GM18508 (cell line): Measurements from ENCODE around the gene EPHB1.

Experiments used
- ATAC-seq: cut with Tn5 transposase; IDR thresholded peaks from one replicate; pipeline ENCODE4 v1.9.1; 2021; ENCODE audit warnings: moderate number of reproducible peaks; ENCODE audit not compliant: insufficient read depth, unreplicated experiment

The EPHB1 gene

DNA sequence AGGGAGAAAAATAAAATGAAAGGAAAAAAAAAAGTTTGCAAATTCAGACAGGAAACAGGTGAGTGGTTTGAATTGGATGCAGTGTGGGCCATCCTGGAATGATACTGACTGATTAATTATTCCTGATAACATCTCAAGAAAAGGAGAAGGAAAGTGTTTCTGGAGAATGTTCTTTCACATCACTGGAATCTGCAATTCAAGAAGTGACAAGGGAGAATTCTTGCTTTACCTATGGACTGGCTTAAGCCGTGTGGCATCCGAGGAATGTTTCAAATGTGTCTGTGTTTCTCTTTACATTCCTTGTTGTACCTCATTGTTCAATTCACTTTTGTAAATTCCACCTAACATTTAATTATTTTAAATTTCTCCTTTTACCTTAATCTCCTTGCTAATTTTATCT lies 465.0 kb downstream of the EPHB1 start:
- no peak for ATAC-seq

DNA sequence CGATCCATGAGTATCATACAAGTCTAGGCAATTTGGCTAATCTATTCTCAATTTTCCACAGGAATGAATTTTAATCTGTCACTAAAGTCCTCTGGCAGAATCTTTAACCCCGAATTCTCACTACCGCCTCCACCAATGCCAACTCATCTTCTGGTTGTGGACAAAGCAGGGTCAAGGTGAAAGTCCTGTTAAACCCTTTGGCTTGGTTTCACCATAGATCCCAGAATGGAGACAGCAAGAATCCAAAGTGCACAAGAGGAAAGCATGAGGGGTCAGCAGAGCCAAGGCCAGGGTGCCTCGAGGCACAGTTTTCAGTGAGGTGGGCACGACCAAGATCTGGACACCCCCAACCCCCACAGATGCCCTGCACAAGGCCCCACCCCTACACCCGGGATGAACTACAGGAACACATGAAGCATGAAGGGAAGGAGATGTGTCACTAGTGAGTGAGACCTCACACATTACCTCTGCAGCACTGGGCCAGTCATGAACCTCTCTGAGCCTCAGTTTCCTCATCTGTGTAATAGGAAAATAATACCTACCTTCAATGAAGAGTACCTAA lies 466.2 kb downstream of the EPHB1 start:
- ATAC-seq, result no peak

DNA sequence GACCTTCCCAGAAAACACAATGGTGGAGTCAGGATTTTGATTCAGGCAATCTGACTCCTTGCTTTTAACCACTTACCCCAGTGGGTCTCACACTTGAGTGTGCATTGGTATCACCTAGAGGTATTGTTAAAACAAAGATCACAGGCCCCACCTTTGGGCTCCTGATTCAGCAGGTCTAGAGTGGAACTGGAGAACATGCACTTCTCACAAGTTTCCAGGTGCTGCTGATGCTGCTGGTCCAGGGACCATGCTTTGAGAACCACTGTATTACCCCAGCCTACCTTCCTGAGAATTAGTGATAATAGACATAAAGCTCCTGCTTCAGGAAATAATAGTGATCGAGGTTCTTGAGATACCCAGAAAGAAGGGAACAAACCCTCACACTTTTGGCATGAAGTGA lies 466.9 kb downstream of the EPHB1 start:
- no peak for ATAC-seq

DNA sequence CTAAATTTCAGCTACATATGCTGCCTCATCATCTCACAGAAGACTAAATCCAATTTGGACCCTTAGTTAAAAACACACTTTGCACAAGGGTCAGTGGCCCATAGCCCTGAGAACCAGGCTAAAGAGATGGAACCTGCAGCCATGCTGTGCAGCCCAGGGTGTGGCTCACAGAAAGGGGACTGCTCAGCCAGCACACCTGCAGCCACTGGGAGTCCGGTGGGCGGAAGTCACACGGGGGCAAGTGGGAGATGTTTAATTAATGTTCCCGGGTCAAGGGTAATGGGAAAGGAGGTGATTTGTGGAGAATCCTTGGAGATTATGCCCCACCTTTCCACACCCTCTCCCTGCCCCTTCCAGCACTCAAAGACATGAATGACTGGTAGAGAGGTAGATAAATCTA lies 467.4 kb downstream of the EPHB1 start:
- no peak for ATAC-seq

DNA sequence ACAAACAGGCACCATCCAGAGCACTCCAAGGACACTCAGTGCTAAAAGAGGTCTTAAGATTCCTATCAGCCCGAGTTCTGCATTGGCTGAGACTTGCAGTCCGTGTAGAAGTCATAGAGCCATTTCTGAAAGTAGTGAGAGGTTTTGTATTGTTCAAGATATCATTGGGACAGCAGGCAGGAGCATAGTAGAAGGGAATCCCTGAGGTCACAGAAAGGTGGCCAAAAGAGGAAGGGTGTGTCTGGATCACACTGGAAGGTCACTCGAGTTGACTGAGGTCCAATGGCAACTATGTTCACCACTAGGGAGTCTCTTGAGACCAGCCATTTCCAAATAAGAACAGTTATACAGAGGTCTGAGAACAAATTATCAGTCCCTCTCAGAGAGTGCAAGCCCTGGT lies 468.3 kb downstream of the EPHB1 start:
- ATAC-seq, result no peak

DNA sequence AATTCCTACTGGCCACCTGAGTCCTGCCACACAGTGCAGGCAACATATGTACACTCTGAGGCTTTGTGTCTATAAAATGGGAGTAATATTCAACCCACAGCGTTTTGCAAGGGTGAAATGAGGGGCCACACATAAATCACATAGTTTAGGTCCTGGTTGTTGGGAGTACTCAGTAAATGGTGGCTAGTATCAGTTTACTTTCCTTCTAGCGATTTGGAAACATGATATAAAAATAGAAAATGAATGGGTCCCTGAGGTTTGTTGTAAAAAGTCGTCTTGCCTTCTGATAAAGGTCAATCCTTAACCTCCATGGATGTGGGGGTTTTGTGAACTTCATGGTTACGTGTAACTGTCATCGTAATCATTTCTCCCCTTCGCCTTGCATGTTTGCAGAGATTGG lies 472.4 kb downstream of the EPHB1 start:
- ATAC-seq, result no peak

DNA sequence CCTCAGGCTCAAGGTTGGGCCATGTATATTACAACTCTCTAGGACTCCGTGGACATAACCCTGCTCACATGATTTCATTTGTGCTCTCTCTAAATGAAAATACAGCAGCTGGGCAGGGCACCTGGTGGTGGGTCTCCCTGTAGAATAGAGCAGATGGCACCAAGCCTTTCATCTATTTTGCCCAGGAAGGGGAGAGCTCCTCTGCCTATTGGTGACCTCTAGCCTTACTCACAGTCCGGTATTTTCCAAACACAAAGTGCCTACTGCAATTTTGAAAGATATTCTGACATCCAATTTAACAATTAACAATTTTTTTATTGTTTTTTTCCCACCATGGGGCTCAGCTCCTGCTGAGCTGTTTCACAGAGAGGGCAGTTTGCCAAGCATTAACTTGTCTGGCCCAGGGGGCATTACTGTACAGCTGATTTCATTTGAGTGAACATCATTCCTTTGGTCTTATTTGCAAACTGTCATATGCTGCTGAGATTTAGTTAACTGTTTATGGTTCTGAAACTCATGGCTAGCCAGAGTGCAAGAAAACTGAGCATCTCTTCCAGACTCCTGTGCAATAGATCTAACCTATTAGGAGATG lies 474.0 kb downstream of the EPHB1 start:
- no peak for ATAC-seq

DNA sequence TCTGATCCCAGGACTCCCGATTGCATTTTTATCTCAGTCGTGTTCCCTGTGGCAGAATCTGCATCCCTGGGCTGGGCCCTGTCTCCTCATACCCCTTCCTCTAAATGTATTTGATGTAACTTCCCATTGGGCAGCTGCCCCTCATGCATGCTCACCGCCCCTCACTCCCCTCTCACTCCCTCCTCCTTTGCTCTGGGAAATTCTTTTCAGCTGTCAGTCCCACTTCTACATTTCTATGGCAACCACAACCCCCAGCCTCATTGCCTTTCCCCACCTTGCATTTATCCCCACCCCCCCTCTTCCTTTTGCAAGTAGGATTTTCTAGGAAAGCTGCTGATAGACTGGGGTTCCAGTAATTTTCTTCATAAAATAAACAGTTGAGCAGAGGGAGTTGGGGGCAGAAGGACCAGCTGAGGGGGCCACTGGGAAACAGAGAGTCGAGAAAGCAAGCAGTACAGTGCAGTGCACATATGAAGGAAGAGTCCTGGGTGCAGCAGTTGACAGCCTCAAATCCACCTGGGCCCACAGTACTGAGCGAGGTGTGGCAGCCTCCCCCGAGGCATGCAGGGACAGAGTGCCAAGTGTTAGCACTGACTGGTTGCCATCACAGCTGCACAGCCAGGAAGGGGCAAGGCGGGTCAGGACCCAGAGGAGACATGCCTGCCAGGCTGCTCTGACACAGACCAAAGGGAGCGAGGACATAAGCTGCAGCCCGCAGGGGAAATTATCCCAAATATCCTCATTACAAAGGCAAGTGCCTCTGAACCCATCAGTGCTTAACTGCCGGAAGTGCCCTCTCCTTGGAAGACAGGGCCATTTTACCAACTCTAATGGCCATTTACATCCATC lies 476.3 kb downstream of the EPHB1 start:
- no peak for ATAC-seq

DNA sequence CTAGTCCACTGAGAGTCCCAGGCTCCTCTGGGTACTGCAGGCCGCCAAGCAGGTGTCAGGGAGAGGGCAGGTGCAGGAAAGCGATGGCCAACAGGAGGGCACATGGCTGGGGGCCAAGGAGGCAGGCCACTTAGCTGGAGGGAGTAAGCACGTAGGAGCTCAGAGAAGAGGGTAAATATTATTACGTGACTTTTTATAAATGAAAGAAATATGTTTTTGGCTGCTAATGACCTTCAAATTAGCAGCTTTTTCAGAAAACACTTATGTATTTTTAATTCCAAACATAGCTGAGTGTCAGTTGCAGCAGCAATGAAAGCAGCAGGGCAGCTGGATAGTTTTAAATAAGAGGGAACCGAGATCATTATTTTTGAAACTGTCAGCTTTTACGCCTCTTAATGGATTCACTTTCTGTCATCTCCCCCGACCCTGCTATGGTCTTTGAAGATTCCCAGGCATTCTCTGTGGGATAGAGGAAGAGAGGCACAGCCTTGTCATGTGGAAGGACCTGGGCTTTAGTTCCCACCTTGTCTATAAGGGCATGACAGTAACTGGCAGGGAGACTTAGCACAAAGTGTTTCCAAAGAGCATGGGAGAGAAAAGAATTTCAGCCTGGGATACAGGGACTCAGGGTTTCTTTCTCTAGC lies 477.1 kb downstream of the EPHB1 start:
- ATAC-seq, result no peak

DNA sequence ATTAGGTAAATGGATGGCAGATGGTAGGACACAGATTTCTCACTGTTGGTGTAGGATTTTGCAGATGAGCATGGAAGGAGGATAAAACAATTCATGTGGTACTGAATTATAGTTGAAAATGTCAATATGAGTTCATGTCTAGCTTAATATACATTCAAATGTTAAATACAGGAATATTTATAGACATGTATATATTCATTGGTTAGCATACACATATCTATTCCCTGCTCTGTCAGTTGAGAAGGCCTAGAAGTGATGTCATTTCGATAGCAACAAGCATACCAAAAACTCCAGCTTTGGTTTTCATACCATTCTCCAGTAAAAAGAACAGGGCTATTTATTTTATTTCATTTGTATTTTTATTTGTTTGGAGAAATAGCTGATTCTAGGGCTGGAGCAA lies 497.1 kb downstream of the EPHB1 start:
- ATAC-seq, result no peak

DNA sequence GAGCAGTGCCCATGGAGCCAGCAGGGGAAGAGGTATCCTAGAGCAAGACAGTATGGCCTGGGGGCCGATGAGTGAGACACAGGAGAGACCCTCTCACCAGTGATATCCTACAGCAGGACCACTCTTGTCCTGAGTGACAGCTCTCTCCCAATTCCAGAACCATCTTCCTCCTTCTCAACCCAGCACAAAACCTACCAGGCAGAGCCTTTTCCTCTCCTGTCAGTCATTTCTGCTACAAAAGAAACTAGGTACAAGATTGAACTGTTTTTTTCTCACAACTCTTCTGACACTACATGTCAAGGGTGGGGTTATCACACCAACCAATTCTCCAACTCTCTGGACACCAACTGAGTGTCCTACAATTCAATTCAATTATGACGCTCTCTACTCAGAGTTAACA lies 506.6 kb downstream of the EPHB1 start:
- ATAC-seq, result no peak

DNA sequence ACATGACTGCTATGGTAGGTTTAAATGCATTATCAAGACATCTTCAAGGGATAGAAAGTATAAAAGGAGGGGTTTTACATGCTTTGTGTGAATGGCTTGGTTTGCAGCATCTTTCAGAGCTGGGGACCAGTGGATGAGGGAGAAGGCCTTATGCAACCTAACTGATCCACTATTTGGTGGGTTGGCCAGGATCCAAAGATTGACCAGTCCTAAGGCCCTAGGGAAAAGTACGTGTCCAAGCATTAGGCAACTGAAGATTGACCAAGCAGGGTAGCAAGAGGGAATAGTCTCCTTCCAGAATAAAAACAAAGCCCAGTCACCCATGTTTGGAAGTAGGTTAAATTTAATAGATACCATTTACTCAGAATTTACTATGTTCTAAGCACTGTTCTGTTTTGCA lies 509.3 kb downstream of the EPHB1 start:
- no peak for ATAC-seq
